Epithelial cell of prostate (primary cell): ENCODE results near the gene CD80.
"Not testable (repeated sequence)": the region's sequence is repeated elsewhere in the genome, so short reads cannot be mapped to it uniquely, and the experiment has no call there.

Source experiments
- DNase-seq: peaks from one replicate; pipeline ENCODE4 v3.0.0-alpha.2; 2011; ENCODE audit warnings: low read depth, low spot score
- H3K27ac ChIP-seq: fragments of 450-650 bp; 2 replicates; pipeline ENCODE4 v1.5.1; 2017; ENCODE audit warnings: mild to moderate bottlenecking

Gene CD80

GRCh38 chr3:119552928-119553327, 6.5 kb downstream of the CD80 start:
- DNase-seq, H3K27ac ChIP-seq: not testable (repeated sequence)

- no peak for DNase-seq
- H3K27ac ChIP-seq: no peak overlapping the region
These were observed 7.8 kb downstream of the CD80 start for GRCh38 chr3:119551598-119551997.

- no peak for DNase-seq
- H3K27ac ChIP-seq: no peak overlapping the region
These were observed 9.1 kb downstream of the CD80 start for GRCh38 chr3:119550192-119550910.

GRCh38 chr3:119548341-119548740, 11.1 kb downstream of the CD80 start:
- H3K27ac ChIP-seq: no peak overlapping the region
- DNase-seq: no peak

- H3K27ac ChIP-seq: no peak overlapping the region
- no peak for DNase-seq
These were observed 12.2 kb downstream of the CD80 start for GRCh38 chr3:119547227-119547626.

- no peak overlapping the region for H3K27ac ChIP-seq
- no peak for DNase-seq
These were observed 16.3 kb downstream of the CD80 start for GRCh38 chr3:119543147-119543546.

GRCh38 chr3:119542168-119542767, 17.1 kb downstream of the CD80 start:
- DNase-seq: no peak

GRCh38 chr3:119541547-119541946, 17.9 kb downstream of the CD80 start:
- DNase-seq: no peak
- no peak overlapping the region for H3K27ac ChIP-seq

More at GRCh38 chr3:119542168-119542767, 17.1 kb downstream of the CD80 start:
- H3K27ac ChIP-seq: no peak overlapping the region

GRCh38 chr3:119538772-119539171, 20.6 kb downstream of the CD80 start:
- H3K27ac ChIP-seq: no peak overlapping the region
- DNase-seq: no peak

- H3K27ac ChIP-seq: no peak overlapping the region
- no peak for DNase-seq
These were observed 22.7 kb downstream of the CD80 start for GRCh38 chr3:119536757-119537156.

- no peak overlapping the region for H3K27ac ChIP-seq
- no peak for DNase-seq
These were observed 25.1 kb downstream of the CD80 start for GRCh38 chr3:119534296-119534695.

- H3K27ac ChIP-seq: no peak overlapping the region
- DNase-seq: no peak
These were observed 28.3 kb downstream of the CD80 start for GRCh38 chr3:119531151-119531550.

- H3K27ac ChIP-seq: no peak overlapping the region
- no peak for DNase-seq
These were observed 29.0 kb downstream of the CD80 start for GRCh38 chr3:119530456-119530855.

- no peak for DNase-seq
- no peak overlapping the region for H3K27ac ChIP-seq
These were observed 29.5 kb downstream of the CD80 start for GRCh38 chr3:119529883-119530282.

GRCh38 chr3:119527714-119528113, 31.7 kb downstream of the CD80 start:
- no peak for DNase-seq
- H3K27ac ChIP-seq: no peak overlapping the region

- H3K27ac ChIP-seq: no peak overlapping the region
- no peak for DNase-seq
These were observed 34.3 kb downstream of the CD80 start for GRCh38 chr3:119524931-119525662.

- DNase-seq: no peak
- H3K27ac ChIP-seq: no peak overlapping the region
These were observed 41.4 kb downstream of the CD80 start for GRCh38 chr3:119518026-119518425.

- H3K27ac ChIP-seq: no peak overlapping the region
- no peak for DNase-seq
These were observed 42.3 kb downstream of the CD80 start for GRCh38 chr3:119517112-119517511.

- H3K27ac ChIP-seq: no peak overlapping the region
- no peak for DNase-seq
These were observed 44.8 kb downstream of the CD80 start for GRCh38 chr3:119514637-119515036.

- DNase-seq: no peak
- H3K27ac ChIP-seq: no peak overlapping the region
These were observed 48.7 kb downstream of the CD80 start for GRCh38 chr3:119510690-119511089.

- H3K27ac ChIP-seq: no peak overlapping the region
- DNase-seq: no peak
These were observed 51.1 kb downstream of the CD80 start for GRCh38 chr3:119508172-119508845.
